ENCODE measurements around the gene RBM18.

GRCh38 chr9:122286764-122287163 is 22.1 kb upstream of the RBM18 start:
- TF ChIP-seq CTCF (IDR thresholded peaks at IDR 0.05) (no peak), EZH2 (IDR thresholded peaks at IDR 0.05; ENCODE audit: borderline replicate concordance, insufficient read depth, low read depth, low read length, poor library complexity, severe bottlenecking) (no peak)
